Endothelial cell of umbilical vein (primary cell): ENCODE results near the gene NTRK2. TPM values are rescaled to one million over a fixed set of nuclear protein-coding genes. Genes with fewer than 3 reads are reported as not detected.

Experiments used
- BruUV-seq: library from RNA; stranded (reverse); fragments of 400-500 nt; replicated peaks from 2 replicates; lab custom pipeline; 2021; lab: Mats Ljungman, UMichigan
- CTCF ChIA-PET: fragments of 300-600, 350-600 bp; sonication (Branson Sonifier 250); formaldehyde crosslinking; loops from one replicate; lab custom pipeline; 2021; ENCODE audit warnings: antibody characterized with exemption, inconsistent platforms; lab: Charles Lee
- POLR2A ChIA-PET: fragments of 300-600, 350-600 bp; sonication (Branson Sonifier 250); formaldehyde crosslinking; loops from one replicate; lab custom pipeline; 2021; ENCODE audit warnings: antibody characterized with exemption, inconsistent platforms; lab: Charles Lee
- DNase-seq: peaks from one replicate; pipeline ENCODE4 v3.0.0-alpha.2; 2011; ENCODE audit warnings: low read depth, low spot score
- FAIRE-seq: peaks from 2 replicates; lab custom pipeline; 2011; peaks lifted over from hg19 to GRCh38; lab: Jason Lieb, UNC
- H2AFZ ChIP-seq: 2 replicates; pipeline ENCODE4 v1.6.0; 2012; ENCODE audit warnings: low read depth, low read length, control low read depth, inconsistent platforms
- H3K27ac ChIP-seq: 2 replicates; pipeline ENCODE4 v1.5.1; 2011; ENCODE audit warnings: low read depth, mild to moderate bottlenecking, control low read depth, low read length, moderate library complexity; ENCODE audit not compliant: insufficient read depth
- H3K27me3 ChIP-seq, 2 experiments: 2 replicates each; pipeline versions ENCODE4 v1.6.0 to v1.6.1; 2011; ENCODE audit warnings: low read length in 2 of 2, mixed read lengths in 1 of 2; ENCODE audit not compliant: control insufficient read depth in 2 of 2, insufficient read depth in 2 of 2
- H3K36me3 ChIP-seq, 2 experiments: 2 replicates in 1 of 2; 3 replicates in 1 of 2; pipeline ENCODE4 v1.5.1; 2011; ENCODE audit warnings: low read length in 2 of 2, mild to moderate bottlenecking in 1 of 2, moderate library complexity in 1 of 2; ENCODE audit not compliant: control insufficient read depth in 2 of 2, insufficient read depth in 2 of 2; ENCODE audit errors: extremely low read depth in 1 of 2
- H3K4me1 ChIP-seq: 3 replicates; pipeline ENCODE4 v1.5.1; 2011; ENCODE audit warnings: mild to moderate bottlenecking, low read length; ENCODE audit not compliant: control insufficient read depth, insufficient read depth; ENCODE audit errors: extremely low read depth
- H3K4me2 ChIP-seq: 2 replicates; pipeline ENCODE4 v1.6.1; 2011; ENCODE audit warnings: low read length, control low read depth, mixed read lengths; ENCODE audit not compliant: insufficient read depth
- H3K4me3 ChIP-seq, 3 experiments: fragments of 200-600 bp in 1 of 3; sonication (generic), shearing (Covaris generic) in 1 of 3; replicated peaks in 1 of 3; 2 replicates each; pipeline ENCODE4 v1.5.1; 2011 to 2016; ENCODE audit warnings: control low read depth in 3 of 3, low read length in 3 of 3, mild to moderate bottlenecking in 2 of 3, inconsistent platforms in 1 of 3, low read depth in 1 of 3, moderate library complexity in 1 of 3; ENCODE audit not compliant: insufficient read depth in 1 of 3
- H3K79me2 ChIP-seq: 2 replicates; pipeline ENCODE4 v1.6.0; 2012; ENCODE audit warnings: low read length, inconsistent platforms; ENCODE audit not compliant: control insufficient read depth, insufficient read depth
- H3K9ac ChIP-seq: replicated peaks from 2 replicates; pipeline ENCODE3; 2011; ENCODE audit warnings: low read length, control low read depth; ENCODE audit not compliant: insufficient read depth; ENCODE audit errors: extremely low read depth
- H3K9me1 ChIP-seq: replicated peaks from 3 replicates; pipeline ENCODE4 v1.6.0; 2011; ENCODE audit warnings: mild to moderate bottlenecking, low read length; ENCODE audit not compliant: control insufficient read depth, insufficient read depth; ENCODE audit errors: extremely low read depth
- H3K9me3 ChIP-seq: replicated peaks from 2 replicates; pipeline ENCODE4 v1.5.1; 2012; ENCODE audit warnings: low read length, inconsistent platforms; ENCODE audit not compliant: control insufficient read depth, insufficient read depth
- H4K20me1 ChIP-seq: replicated peaks from 2 replicates; pipeline ENCODE3; 2011; ENCODE audit warnings: mild to moderate bottlenecking, low read length; ENCODE audit not compliant: control insufficient read depth, insufficient read depth; ENCODE audit errors: extremely low read depth
- EZH2 ChIP-seq: IDR thresholded peaks from 2 replicates; pipeline ENCODE4 v1.6.1; 2012; ENCODE audit warnings: borderline replicate concordance, low read depth, mild to moderate bottlenecking, moderate library complexity, low read length, inconsistent platforms; ENCODE audit not compliant: severe bottlenecking
- FOS ChIP-seq: IDR thresholded peaks from 2 replicates; pipeline ENCODE4 v1.6.1; 2011; ENCODE audit warnings: mild to moderate bottlenecking, low read length, moderate library complexity, borderline replicate concordance; ENCODE audit not compliant: insufficient read depth
- GATA2 ChIP-seq: IDR thresholded peaks from 2 replicates; pipeline ENCODE4 v1.7.0; 2011; ENCODE audit warnings: low read depth, mild to moderate bottlenecking, moderate library complexity, mixed read lengths, low read length; ENCODE audit not compliant: insufficient read length, insufficient read depth
- JUN ChIP-seq: IDR thresholded peaks from 2 replicates; pipeline ENCODE4 v1.6.1; 2011; ENCODE audit warnings: borderline replicate concordance, low read depth; ENCODE audit not compliant: insufficient read length, insufficient read depth
- MYC ChIP-seq: IDR thresholded peaks from one replicate; pipeline ENCODE4 v1.6.1; 2011; ENCODE audit warnings: mild to moderate bottlenecking, low read depth, low read length
- POLR2A ChIP-seq: IDR thresholded peaks from 2 replicates; pipeline ENCODE4 v1.6.1; 2012; ENCODE audit warnings: low read depth, mild to moderate bottlenecking, control low read depth, low read length
- POLR2AphosphoS5 ChIP-seq: IDR thresholded peaks from 2 replicates; pipeline ENCODE4 v1.6.1; 2012; ENCODE audit warnings: low read depth, mild to moderate bottlenecking, control low read depth, low read length, moderate library complexity; ENCODE audit not compliant: insufficient read depth
- dilution Hi-C: fragments of 300-500 bp; cut with MboI; formaldehyde crosslinking; loops from one replicate; pipeline ENCODE4 v1.15.0; 2019; ENCODE audit warnings: low sequenced_read_pairs; ENCODE audit not compliant: extremely low pct_ligation_motif_present
- intact Hi-C: fragments of 100-400 bp; cut with micrococcal nuclease; formaldehyde crosslinking; loops from one replicate; pipeline ENCODE4 v1.10.0; 2022
- polyA plus RNA-seq, 4 experiments: library from polyadenylated mRNA; depleted of rRNA in 3 of 4; stranded (reverse) in 3 of 4; unstranded in 1 of 4; fragments of >200 nt; gene quantifications; 2 replicates each; pipeline versions ENCODE4 v1.2.1 to v1.2.3, GENCODE V29; 2011 to 2012; ENCODE audit warnings: missing spikeins in 1 of 4
- total RNA-seq: library from RNA; stranded (reverse); gene quantifications from 2 replicates; pipeline ENCODE4 v1.2.3, GENCODE V29; 2021
- TF ChIP-seq, protein P1 (sequence below), 2 donors: IDR thresholded peaks; 1 replicate in 1 of 2; 2 replicates in 1 of 2; pipeline ENCODE4 v1.5.1; 2011; ENCODE audit warnings: low read length in 2 of 2, mild to moderate bottlenecking in 2 of 2, moderate library complexity in 2 of 2, control low read depth in 1 of 2, inconsistent platforms in 1 of 2, low read depth in 1 of 2; ENCODE audit not compliant: insufficient read depth in 1 of 2; ENCODE audit errors: extremely low read depth in 1 of 2
- TF ChIP-seq, protein P2 (sequence below): IDR thresholded peaks from 2 replicates; pipeline ENCODE4 v1.6.1; 2011; ENCODE audit not compliant: insufficient read depth, insufficient read length

NTRK2 gene
- total and polyA plus RNA-seq, 2 donors (not counting 3 experiments of a cell fraction or from before 2014, with no cell fraction given): 0.01 to 0.13 TPM

DNA sequence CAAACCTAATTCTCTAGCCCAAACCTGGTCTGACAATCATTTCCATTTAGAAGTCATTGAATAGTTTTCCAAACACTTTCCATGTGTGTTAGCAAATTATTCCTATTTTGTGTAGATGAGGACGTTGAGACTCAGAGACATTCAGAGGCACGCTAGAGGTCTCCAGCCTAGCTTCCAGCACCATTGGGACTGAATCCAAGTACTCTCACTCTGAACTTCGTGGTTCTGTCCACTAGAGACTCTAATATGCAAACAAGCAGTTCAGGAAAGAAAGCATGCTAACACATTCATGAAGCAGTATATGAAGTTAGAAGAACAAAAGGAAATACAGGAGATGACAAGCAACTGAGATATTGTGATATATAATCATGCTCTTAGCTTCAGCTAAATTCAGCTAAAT, 354.8 kb downstream of the NTRK2 start:
- Histone ChIP-seq H2AFZ (no peak overlapping the region), H3K9me1 (no peaks in the 10 kb centered on the region), H3K27ac (no peak overlapping the region), H3K9ac (no peak overlapping the region), H3K27me3 (no peaks in the 10 kb centered on the region), H3K36me3 (no peaks in the 10 kb centered on the region), H3K79me2 (no peaks in the 10 kb centered on the region), H3K4me2 (no peak overlapping the region), H3K9me3 (no peaks in the 10 kb centered on the region), H3K4me3 (no peak overlapping the region), H4K20me1 (no peaks in the 10 kb centered on the region), H3K4me1 (peaks cover 2% of the 10 kb centered on the region)
- dilution Hi-C loops (no loop called here), intact Hi-C loops (no loop called here)
- no TSS peak for BruUV-seq
- TF ChIP-seq MYC (no peak), JUN (no peak), POLR2AphosphoS5 (no peak), EZH2 (no peak), POLR2A (no peak), FOS (no peak), GATA2 (no peak)
- TF ChIP-seq, protein P1, sequence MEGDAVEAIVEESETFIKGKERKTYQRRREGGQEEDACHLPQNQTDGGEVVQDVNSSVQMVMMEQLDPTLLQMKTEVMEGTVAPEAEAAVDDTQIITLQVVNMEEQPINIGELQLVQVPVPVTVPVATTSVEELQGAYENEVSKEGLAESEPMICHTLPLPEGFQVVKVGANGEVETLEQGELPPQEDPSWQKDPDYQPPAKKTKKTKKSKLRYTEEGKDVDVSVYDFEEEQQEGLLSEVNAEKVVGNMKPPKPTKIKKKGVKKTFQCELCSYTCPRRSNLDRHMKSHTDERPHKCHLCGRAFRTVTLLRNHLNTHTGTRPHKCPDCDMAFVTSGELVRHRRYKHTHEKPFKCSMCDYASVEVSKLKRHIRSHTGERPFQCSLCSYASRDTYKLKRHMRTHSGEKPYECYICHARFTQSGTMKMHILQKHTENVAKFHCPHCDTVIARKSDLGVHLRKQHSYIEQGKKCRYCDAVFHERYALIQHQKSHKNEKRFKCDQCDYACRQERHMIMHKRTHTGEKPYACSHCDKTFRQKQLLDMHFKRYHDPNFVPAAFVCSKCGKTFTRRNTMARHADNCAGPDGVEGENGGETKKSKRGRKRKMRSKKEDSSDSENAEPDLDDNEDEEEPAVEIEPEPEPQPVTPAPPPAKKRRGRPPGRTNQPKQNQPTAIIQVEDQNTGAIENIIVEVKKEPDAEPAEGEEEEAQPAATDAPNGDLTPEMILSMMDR (IDR thresholded peaks at IDR 0.05; ENCODE audit: extremely low read depth in 1 of 2, insufficient read depth in 1 of 2, low read depth in 1 of 2, low read length in 2 of 2): no peak
- TF ChIP-seq, protein P2, sequence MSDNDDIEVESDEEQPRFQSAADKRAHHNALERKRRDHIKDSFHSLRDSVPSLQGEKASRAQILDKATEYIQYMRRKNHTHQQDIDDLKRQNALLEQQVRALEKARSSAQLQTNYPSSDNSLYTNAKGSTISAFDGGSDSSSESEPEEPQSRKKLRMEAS: no peak
- FAIRE-seq (no peak), DNase-seq (no peak)
- ChIA-PET CTCF (no interaction called here), POLR2A (no interaction called here)
